AG10803 (cell line): ENCODE data around the gene TRPV6.

Experiments used
- DNase-seq: peaks from one replicate; pipeline ENCODE4 v3.0.0; 2010; ENCODE audit warnings: low read depth
- H3K4me3 ChIP-seq: 2 replicates; pipeline ENCODE4 v1.5.1; 2011; ENCODE audit warnings: mild to moderate bottlenecking, low read length, control low read depth
- CTCF ChIP-seq: conservative IDR thresholded peaks from 2 replicates; pipeline ENCODE4 v1.5.1; 2011; ENCODE audit warnings: mild to moderate bottlenecking, low read length, control low read depth, inconsistent platforms

Gene TRPV6

GRCh38 chr7:142870147-142870559 is 15.4 kb downstream of the TRPV6 start:
- TF ChIP-seq CTCF = no peak
- DNase-seq = no peak
- H3K4me3 ChIP-seq = no peak overlapping the region

- TF ChIP-seq CTCF = no peak
- no peak overlapping the region for H3K4me3 ChIP-seq
- DNase-seq = no peak
These were observed 16.1 kb downstream of the TRPV6 start for GRCh38 chr7:142869434-142869833.

- no peak for TF ChIP-seq CTCF
- DNase-seq = no peak
- no peak overlapping the region for H3K4me3 ChIP-seq
These were observed 16.5 kb downstream of the TRPV6 start for GRCh38 chr7:142868986-142869415.

- TF ChIP-seq CTCF = no peak
- DNase-seq = no peak
- H3K4me3 ChIP-seq = no peak overlapping the region
These were observed 17.2 kb downstream of the TRPV6 start for GRCh38 chr7:142868188-142868985.

GRCh38 chr7:142867398-142868187 is 18.0 kb downstream of the TRPV6 start:
- H3K4me3 ChIP-seq = no peak overlapping the region
- no peak for DNase-seq
- TF ChIP-seq CTCF = no peak

GRCh38 chr7:142867097-142867378 is 18.5 kb downstream of the TRPV6 start:
- TF ChIP-seq CTCF = no peak
- no peak for DNase-seq
- no peak overlapping the region for H3K4me3 ChIP-seq
